GM10847 (cell line): ENCODE data around the gene NT5E.
A peak's percentile ranks its signal among the peaks of the same experiment; 100 is the strongest.

Source experiments
- POLR2A ChIP-seq: IDR thresholded peaks from 2 replicates; pipeline ENCODE4 v1.6.1; 2011; ENCODE audit not compliant: insufficient read length; ENCODE audit errors: extremely low read depth

NT5E gene

GRCh38 chr6:85449818-85450759 is at the start of gene NT5E:
Gene NT5E, plus strand, starts transcription at chr6:85450083. Its CDS starts 57 bp downstream, at chr6:85450140.
- peak; percentile 35 for TF ChIP-seq POLR2A

GRCh38 chr6:85400331-85400730 is 49.6 kb upstream of the NT5E start:
- TF ChIP-seq POLR2A, result no peak

GRCh38 chr6:85401186-85402021 is 48.5 kb upstream of the NT5E start:
- TF ChIP-seq POLR2A, result no peak

GRCh38 chr6:85402071-85402470 is 47.8 kb upstream of the NT5E start:
- TF ChIP-seq POLR2A, result no peak

- TF ChIP-seq POLR2A, result no peak
Observed at GRCh38 chr6:85402922-85403321, 47.0 kb upstream of the NT5E start.

- TF ChIP-seq POLR2A, result no peak
Observed at GRCh38 chr6:85403331-85404015, 46.4 kb upstream of the NT5E start.

- no peak for TF ChIP-seq POLR2A
Observed at GRCh38 chr6:85404564-85405174, 45.2 kb upstream of the NT5E start.

GRCh38 chr6:85405175-85405852 is 44.6 kb upstream of the NT5E start:
- no peak for TF ChIP-seq POLR2A

- no peak for TF ChIP-seq POLR2A
Observed at GRCh38 chr6:85405853-85406198, 44.1 kb upstream of the NT5E start.

- no peak for TF ChIP-seq POLR2A
Observed at GRCh38 chr6:85406641-85407075, 43.2 kb upstream of the NT5E start.

GRCh38 chr6:85408039-85408438 is 41.8 kb upstream of the NT5E start:
- no peak for TF ChIP-seq POLR2A

- TF ChIP-seq POLR2A, result no peak
Observed at GRCh38 chr6:85412911-85413430, 36.9 kb upstream of the NT5E start.

- TF ChIP-seq POLR2A, result no peak
Observed at GRCh38 chr6:85416049-85416448, 33.8 kb upstream of the NT5E start.

- no peak for TF ChIP-seq POLR2A
Observed at GRCh38 chr6:85416766-85417165, 33.1 kb upstream of the NT5E start.
